ENCODE measurements around the gene RIOK1.

DNA sequence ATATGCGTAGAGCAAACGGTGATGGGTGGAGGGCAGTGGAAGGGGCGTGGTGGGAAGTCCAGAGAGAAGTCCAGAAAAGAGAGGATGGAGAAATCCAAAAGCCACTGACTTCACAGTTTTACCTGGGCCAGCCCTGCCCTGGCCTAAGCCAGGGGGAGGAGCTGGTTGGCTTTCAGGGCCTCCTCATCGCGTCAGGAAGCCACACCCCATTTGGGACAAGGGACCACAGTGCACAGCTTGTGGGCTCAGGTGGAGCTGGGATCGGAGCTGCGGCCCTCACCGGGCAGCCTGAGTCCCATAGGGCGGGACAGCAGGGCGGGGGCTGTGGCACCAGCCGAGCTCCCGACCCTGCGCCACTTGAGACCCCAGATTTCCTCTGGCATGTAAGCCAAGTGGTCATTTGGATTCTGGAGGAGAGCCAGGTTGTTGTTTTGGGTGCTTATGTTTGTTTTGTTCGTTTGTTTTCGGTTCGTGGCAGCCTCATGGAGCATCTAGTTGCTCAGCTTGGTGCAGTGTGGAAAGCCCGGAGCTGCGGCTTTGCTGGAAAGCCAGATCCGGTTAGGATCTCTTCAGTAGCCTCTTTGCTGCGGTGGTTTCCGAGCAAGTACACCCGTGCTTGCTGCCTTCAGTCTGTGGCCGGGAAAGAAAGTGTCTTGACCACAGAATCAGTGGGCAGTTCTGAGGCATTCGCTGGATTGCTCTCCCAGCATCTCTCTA lies 42.2 kb downstream of the RIOK1 start:
- TF ChIP-seq, protein P1, sequence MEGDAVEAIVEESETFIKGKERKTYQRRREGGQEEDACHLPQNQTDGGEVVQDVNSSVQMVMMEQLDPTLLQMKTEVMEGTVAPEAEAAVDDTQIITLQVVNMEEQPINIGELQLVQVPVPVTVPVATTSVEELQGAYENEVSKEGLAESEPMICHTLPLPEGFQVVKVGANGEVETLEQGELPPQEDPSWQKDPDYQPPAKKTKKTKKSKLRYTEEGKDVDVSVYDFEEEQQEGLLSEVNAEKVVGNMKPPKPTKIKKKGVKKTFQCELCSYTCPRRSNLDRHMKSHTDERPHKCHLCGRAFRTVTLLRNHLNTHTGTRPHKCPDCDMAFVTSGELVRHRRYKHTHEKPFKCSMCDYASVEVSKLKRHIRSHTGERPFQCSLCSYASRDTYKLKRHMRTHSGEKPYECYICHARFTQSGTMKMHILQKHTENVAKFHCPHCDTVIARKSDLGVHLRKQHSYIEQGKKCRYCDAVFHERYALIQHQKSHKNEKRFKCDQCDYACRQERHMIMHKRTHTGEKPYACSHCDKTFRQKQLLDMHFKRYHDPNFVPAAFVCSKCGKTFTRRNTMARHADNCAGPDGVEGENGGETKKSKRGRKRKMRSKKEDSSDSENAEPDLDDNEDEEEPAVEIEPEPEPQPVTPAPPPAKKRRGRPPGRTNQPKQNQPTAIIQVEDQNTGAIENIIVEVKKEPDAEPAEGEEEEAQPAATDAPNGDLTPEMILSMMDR (IDR thresholded peaks at IDR 0.05): no peak
- no peak for TF ChIP-seq POLR2A (IDR thresholded peaks at IDR 0.05)
